ENCODE results near the gene SPOP. TPM values are rescaled to one million over a fixed set of nuclear protein-coding genes. Genes with fewer than 3 reads are reported as not detected.
"Not testable (repeated sequence)": the region's sequence is repeated elsewhere in the genome, so short reads cannot be mapped to it uniquely, and the experiment has no call there.

The SPOP gene
- total RNA-seq, 2 experiments from 2014 or later = 49.5 to 52.0 TPM

DNA sequence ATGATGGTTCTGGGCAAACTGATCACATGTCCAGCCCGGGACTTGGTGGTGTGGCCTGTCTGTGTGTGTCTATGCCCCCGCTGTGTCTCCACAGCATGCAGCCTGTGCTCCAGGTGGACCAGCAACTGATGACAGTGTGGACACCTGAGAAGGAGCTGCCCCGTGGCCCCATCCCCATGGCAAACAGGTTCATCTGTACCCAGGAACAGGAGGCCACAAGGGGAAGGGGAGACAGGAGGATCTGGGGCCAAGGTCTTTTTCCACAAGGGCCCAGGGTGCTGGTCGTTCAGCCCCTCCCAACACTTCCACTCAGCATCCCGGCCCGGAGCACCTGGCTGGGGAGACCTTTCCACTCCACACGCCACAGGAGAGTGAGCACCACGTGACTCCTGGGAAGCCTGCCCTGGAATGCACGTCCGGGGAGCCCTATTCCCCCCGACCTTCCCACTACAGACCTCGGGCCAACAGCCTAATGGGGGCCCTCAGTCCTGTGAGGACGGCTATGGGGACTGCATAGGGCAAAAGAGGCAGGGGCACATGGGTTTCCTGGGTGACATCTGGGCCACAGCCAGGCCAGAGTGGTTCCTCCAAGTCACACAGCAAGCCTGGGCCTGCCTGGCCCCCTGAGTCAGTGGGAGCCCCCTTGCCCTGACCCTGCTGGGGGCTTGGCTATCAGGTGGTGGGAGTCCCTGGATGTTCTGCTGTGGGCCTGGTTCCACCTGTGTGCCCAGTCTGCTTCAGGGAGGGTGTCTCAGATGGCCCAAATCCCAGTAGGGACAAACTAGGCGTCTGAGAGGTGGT, 123.0 kb downstream of the SPOP start:
- Mint-ChIP-seq H3K9me3 (ENCODE audit: insufficient read depth) (no peaks in the 10 kb centered on the region), H3K36me3 (ENCODE audit: low read depth) (no peaks in the 10 kb centered on the region), H3K27ac (no peak overlapping the region), H3K4me3 (no peak overlapping the region), H3K27me3 (ENCODE audit: low read depth) (peaks cover 13% of the 10 kb centered on the region), H3K4me1 (ENCODE audit: low read depth) (peaks cover 11% of the 10 kb centered on the region)
- ChIA-PET CTCF (interaction anchor here (0.9 to 5.0 kb wide), 15 partner anchors 9 to 443 kb away, joined by 3 to 103 read pairs (median 27); partner anchors contain the start of genes NGFR, PHB1 and SLC35B1), POLR2A (no interaction called here)
- DNase-seq (no peak), ATAC-seq (no peak)

DNA sequence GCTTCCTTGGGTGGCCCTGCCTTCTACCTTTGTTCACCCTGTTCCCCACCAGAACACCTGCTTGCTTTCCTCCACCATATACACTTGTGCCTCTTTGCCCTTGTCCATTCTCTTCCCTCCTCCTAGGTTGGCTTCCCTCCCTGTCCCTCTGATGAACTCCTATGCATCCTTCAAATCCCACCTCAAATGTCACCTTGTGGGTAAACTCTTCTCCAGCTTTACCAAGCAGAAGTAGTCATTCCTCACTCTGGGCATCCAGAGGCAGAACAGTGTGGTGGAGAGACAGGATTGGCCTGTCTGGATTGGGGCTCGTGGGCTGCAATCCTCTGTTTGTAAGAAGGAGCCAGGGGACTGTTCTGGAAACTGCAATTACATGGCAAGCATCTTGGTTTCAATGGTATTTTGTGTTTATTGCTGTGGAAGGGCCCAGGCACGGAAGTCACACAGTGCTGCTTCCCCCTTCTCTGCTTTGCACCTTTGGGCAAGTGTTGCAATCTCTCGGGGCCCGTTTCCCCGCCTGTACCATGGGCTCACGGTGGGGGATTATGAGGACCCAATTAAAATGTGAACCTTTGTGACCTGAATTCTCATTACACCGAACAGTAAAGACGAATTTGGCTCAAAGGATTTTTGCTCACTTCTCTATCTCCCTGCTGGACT, 124.1 kb downstream of the SPOP start:
- no peak overlapping the region for H3K27ac Mint-ChIP-seq
- no peaks in the 10 kb centered on the region for H3K9me3 Mint-ChIP-seq (ENCODE audit: insufficient read depth)
- no peak overlapping the region for H3K4me3 Mint-ChIP-seq
- no peaks in the 10 kb centered on the region for H3K36me3 Mint-ChIP-seq (ENCODE audit: low read depth)
- no peak for ATAC-seq
- DNase-seq = no peak
- peaks cover 12% of the 10 kb centered on the region for H3K4me1 Mint-ChIP-seq (ENCODE audit: low read depth)
- peaks cover 9% of the 10 kb centered on the region for H3K27me3 Mint-ChIP-seq (ENCODE audit: low read depth)
- CTCF ChIA-PET = interaction anchor here (3.1 to 5.0 kb wide), 2 partner anchors 12 to 119 kb away, joined by 27 to 62 read pairs; no protein-coding TSS in a partner anchor
- POLR2A ChIA-PET = interaction anchor here (1.2 kb wide), 1 partner anchor 210 kb away, joined by 3 read pairs; the partner anchor contains the start of gene FAM117A

DNA sequence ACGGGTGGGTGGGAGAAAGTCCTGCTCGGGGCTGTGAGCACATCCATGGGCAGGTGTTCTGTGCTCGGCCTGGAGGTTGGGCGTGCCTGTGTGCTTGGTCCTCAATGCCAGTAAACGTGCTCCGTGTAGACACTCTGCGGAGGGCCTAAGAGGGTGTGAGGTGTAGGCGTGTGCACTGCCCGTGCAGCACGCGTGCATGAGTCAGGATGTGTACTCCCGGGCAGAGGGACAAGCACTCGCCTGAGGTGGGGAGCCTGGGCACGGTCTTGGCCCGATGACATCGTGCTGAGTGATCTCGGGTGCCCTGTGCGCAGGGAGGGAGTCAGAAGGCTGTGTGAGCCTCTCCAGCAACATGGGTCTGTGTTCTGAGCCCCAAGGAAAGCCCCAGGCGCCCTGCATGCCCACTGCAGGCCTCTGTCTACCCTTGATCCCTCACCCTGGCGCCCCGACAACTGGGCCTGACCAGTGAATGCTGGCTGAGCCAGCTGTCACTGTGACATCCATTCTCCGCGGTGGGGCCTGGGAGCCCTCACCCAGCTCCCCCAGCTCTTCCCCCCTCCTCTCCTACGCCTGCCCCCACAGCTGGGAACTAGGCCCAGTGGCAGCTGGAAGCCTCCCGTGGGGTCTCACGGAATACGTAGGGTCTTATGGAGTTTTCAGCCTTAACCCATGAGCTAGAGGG, 125.7 kb downstream of the SPOP start:
- DNase-seq = no peak
- CTCF ChIA-PET = interaction anchor here (1.4 kb wide), 1 partner anchor 144 kb away, joined by 7 read pairs; no protein-coding TSS in a partner anchor
- no peak overlapping the region for H3K4me3 Mint-ChIP-seq
- H3K9me3 Mint-ChIP-seq (ENCODE audit: insufficient read depth) = no peaks in the 10 kb centered on the region
- H3K27me3 Mint-ChIP-seq (ENCODE audit: low read depth) = peaks cover 5% of the 10 kb centered on the region
- no peak overlapping the region for H3K27ac Mint-ChIP-seq
- H3K4me1 Mint-ChIP-seq (ENCODE audit: low read depth) = peaks cover 10% of the 10 kb centered on the region
- H3K36me3 Mint-ChIP-seq (ENCODE audit: low read depth) = no peaks in the 10 kb centered on the region
- POLR2A ChIA-PET = no interaction called here
- no peak for ATAC-seq

DNA sequence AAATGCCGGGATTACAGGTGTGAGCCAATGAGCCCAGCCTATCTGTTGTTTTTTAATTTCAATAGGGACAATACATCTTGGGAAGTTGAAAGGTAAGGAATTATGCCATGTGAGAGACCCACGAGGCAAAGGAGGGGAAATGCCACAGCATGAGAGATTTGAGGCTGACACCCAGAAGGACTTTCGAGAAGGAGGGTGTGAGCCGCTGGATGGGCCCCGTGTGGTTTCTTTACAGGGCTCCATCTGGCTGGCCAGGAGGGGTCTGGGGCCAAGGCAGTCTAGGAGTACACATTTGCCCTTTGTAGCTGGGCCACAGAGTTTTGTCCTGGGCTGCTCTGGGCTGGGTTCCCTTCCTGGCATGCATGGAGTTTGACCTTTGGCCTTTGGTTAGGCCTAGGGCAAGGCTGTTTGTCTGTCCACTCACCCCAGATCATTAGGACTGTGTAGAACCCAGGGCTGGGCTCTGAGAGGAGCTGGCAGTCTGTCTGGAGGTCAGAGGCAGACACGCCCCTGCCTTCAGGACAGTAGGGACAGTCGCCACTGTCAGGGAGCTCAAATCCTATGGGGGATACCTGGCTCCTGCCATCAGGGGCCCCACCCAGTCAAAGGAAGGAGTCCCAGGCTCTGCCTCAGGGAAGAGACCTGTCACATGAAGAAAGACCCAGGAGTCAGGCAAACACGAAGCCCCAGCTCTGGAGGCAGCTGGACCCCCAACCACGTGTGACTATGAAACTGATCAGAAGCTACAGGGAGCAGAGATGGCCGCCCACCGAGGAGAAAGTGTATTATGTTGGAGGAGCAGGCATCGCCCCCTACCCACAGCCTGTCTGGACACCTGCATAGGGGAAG, 126.5 kb downstream of the SPOP start:
- Mint-ChIP-seq H3K27ac (no peak overlapping the region), H3K36me3 (ENCODE audit: low read depth) (no peaks in the 10 kb centered on the region), H3K27me3 (ENCODE audit: low read depth) (peaks cover 5% of the 10 kb centered on the region), H3K9me3 (ENCODE audit: insufficient read depth) (no peaks in the 10 kb centered on the region), H3K4me3 (no peak overlapping the region), H3K4me1 (ENCODE audit: low read depth) (peaks cover 8% of the 10 kb centered on the region)
- ATAC-seq = no peak
- CTCF ChIA-PET = interaction anchor here (1.4 kb wide), 1 partner anchor 143 kb away, joined by 7 read pairs; no protein-coding TSS in a partner anchor
- DNase-seq = no peak
- POLR2A ChIA-PET = no interaction called here

DNA sequence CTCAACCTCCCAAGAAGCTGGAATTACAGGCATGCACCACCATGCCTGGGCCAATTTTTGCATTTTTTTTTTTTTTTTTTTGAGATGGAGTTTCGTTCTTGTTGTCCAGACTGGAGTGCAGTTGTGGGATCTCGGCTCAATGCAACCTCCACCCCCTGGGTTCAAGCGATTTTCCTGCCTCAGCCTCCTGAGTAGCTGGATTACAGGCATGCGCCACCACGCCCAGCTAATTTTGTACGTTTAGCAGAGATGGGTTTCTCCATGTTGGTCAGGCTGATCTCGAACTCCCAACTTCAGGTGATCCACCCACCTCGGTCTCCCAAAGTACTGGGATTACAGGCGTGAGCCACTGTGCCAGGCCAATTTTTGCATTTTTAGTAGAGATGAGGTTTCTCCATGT, 127.1 kb downstream of the SPOP start:
- POLR2A ChIA-PET = not testable (repeated sequence)

DNA sequence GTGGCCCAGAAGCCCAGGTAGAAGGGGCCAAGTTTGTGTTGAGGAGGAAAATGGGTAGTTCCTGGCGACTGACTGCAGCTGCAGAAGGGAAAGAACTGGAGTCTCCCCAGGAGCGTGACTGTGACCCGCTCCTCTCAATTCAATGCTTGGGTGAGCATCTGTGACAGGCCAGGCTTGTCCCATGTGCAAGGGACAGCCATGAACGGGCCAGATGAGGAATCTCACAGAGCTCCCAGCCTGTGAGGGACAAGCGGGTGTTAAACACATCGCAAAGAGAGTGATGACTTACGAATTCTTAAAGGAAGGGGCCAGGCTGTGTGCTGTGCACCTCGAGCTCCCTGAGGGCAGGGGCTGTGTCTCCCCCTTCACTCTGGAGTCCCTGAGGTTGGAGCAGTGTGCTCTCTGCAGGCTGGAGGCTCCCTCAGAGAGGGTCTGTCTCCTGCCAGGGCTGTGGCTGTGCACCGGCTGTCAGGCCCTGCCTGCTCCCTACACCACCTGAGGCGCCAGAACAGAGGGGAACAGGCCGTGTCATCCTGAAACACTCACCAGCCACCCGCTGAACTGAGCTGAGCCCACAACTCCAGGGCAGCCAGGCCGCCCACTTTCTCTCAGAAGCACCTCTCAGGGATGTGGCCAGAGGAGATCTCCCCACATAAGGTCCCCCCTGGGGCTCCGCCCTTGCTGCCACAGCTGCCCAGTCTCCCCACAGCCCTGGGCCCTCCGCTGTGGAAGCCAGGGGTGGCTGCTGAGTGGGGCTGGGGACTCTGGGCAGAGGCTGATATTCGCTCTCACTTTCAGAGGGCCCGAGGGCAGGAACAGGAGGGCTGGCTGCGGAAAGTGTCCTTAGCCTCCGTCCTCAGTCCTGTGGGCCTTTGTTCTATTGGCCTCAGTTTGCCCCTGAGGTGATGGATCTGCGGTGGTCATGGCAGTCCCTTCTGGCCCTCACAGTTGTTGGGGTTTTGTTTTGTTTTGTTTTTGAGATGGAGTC, 127.9 kb downstream of the SPOP start:
- H3K4me1 Mint-ChIP-seq (ENCODE audit: low read depth) = peaks cover 1% of the 10 kb centered on the region
- DNase-seq = no peak
- no peaks in the 10 kb centered on the region for H3K9me3 Mint-ChIP-seq (ENCODE audit: insufficient read depth)
- H3K27ac Mint-ChIP-seq = no peak overlapping the region
- H3K4me3 Mint-ChIP-seq = no peak overlapping the region
- no peak for ATAC-seq
- no peaks in the 10 kb centered on the region for H3K36me3 Mint-ChIP-seq (ENCODE audit: low read depth)
- ChIA-PET CTCF (interaction anchor here (0.8 kb wide), 1 partner anchor 181 kb away, joined by 3 read pairs; no protein-coding TSS in a partner anchor), POLR2A (no interaction called here)
- H3K27me3 Mint-ChIP-seq (ENCODE audit: low read depth) = peaks cover 5% of the 10 kb centered on the region

More for the DNA sequence above, 127.1 kb downstream of the SPOP start:
- H3K4me3 Mint-ChIP-seq; DNase-seq; H3K36me3 Mint-ChIP-seq (ENCODE audit: low read depth); H3K27me3 Mint-ChIP-seq (ENCODE audit: low read depth); ATAC-seq; H3K4me1 Mint-ChIP-seq (ENCODE audit: low read depth); H3K27ac Mint-ChIP-seq; H3K9me3 Mint-ChIP-seq (ENCODE audit: insufficient read depth): not testable (repeated sequence)
- CTCF ChIA-PET = interaction anchor here (0.8 kb wide), 1 partner anchor 182 kb away, joined by 3 read pairs; no protein-coding TSS in a partner anchor

DNA sequence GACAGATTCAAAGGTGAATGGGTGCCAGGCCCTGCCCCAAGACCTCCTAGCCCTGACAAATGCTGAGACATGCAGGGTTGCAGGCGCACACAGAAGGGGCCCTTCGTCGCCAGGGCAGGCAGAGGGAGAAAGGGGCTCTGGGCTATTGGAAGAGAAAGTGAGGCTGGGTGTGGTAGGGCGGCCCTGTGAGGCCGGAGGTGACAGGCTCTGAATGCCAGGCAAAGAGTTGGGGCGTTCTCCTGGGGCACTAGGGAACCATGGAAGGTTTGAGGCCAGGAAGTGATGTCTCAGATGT, 128.6 kb downstream of the SPOP start:
- POLR2A ChIA-PET = no interaction called here
- ATAC-seq (no peak), DNase-seq (no peak)
- Mint-ChIP-seq H3K27ac (no peak overlapping the region), H3K27me3 (ENCODE audit: low read depth) (peaks cover 5% of the 10 kb centered on the region), H3K4me3 (no peak overlapping the region), H3K4me1 (ENCODE audit: low read depth) (peaks cover 1% of the 10 kb centered on the region), H3K9me3 (ENCODE audit: insufficient read depth) (no peaks in the 10 kb centered on the region), H3K36me3 (ENCODE audit: low read depth) (no peaks in the 10 kb centered on the region)
- CTCF ChIA-PET = no interaction called here

Other genes with a start within 250 kb of the SPOP start
- gene NGFR, start 182.8 kb downstream of the SPOP start, total RNA-seq = under 1 TPM in 1 of 2 experiments, not detected in 1; 0.11 TPM
- gene NXPH3, start 102.2 kb downstream of the SPOP start, total RNA-seq = not detected
- 10 to 100 TPM; 50.7 to 62.6 TPM for gene SLC35B1, start 29.9 kb upstream of the SPOP start, total RNA-seq
- gene FAM117A, start 86.0 kb upstream of the SPOP start, total RNA-seq = 10 to 100 TPM; 20.8 to 23.5 TPM
- gene KAT7, start 110.6 kb upstream of the SPOP start, total RNA-seq = 10 to 100 TPM; 75.8 to 76.0 TPM
- gene TAC4, start 170.0 kb upstream of the SPOP start, total RNA-seq = not detected